ENCODE measurements around the gene TSNAXIP1. TPM values are rescaled to one million over a fixed set of nuclear protein-coding genes. Genes with fewer than 3 reads are reported as not detected.

The TSNAXIP1 gene
- total RNA-seq, 2 experiments from 2014 or later = 0.52 to 0.61 TPM

DNA sequence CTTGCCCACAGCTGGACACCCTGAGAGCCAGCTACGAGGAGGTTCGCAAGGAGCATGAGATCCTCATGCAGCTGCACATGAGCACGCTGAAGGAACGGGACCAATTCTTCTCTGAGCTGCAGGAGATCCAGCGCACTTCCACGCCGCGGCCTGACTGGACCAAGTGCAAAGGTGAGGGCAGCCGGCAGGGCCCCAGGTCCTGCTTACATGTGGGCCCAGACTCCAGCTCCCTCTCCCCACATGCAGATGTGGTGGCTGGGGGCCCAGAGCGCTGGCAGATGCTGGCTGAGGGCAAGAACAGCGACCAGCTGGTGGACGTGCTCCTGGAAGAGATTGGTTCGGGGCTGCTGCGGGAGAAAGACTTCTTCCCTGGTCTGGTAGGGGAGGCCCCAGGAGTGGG lies 19.2 kb downstream of the TSNAXIP1 start:
- Histone ChIP-seq H3K9me3 (ENCODE audit: control insufficient read depth in 1 of 2, insufficient read depth in 1 of 2, low read length in 2 of 2) (no peaks in the 10 kb centered on the region), H3K27me3 (ENCODE audit: control insufficient read depth in 1 of 2, insufficient read depth in 2 of 2, low read length in 2 of 2) (no peaks in the 10 kb centered on the region), H3K4me1 (ENCODE audit: insufficient read depth, low read length) (no peaks in the 10 kb centered on the region), H3K36me3 (ENCODE audit: insufficient read depth, low read length) (peaks cover 33% of the 10 kb centered on the region), H3K4me3 (ENCODE audit: low read length) (no peak overlapping the region), H3K27ac (ENCODE audit: low read depth in 1 of 2, low read length in 2 of 2) (no peak overlapping the region)
- Mint-ChIP-seq H3K4me3 (no peak overlapping the region), H3K9me3 (no peaks in the 10 kb centered on the region), H3K4me1 (ENCODE audit: low read depth) (no peaks in the 10 kb centered on the region), H3K27me3 (no peaks in the 10 kb centered on the region), H3K36me3 (ENCODE audit: low read depth) (peaks cover 19% of the 10 kb centered on the region), H3K27ac (no peak overlapping the region)
- intact Hi-C loops (cut with DNase I, micrococcal nuclease) = no loop called here
- no peak for DNase-seq
- POLR2A ChIA-PET = no interaction called here
- ATAC-seq (ENCODE audit: poor library complexity) = no peak
- CTCF ChIA-PET = interaction anchor here (1.3 to 3.3 kb wide), 2 partner anchors 10 to 15 kb away, joined by 3 to 13 read pairs; no protein-coding TSS in a partner anchor
- TF ChIP-seq, protein P1, sequence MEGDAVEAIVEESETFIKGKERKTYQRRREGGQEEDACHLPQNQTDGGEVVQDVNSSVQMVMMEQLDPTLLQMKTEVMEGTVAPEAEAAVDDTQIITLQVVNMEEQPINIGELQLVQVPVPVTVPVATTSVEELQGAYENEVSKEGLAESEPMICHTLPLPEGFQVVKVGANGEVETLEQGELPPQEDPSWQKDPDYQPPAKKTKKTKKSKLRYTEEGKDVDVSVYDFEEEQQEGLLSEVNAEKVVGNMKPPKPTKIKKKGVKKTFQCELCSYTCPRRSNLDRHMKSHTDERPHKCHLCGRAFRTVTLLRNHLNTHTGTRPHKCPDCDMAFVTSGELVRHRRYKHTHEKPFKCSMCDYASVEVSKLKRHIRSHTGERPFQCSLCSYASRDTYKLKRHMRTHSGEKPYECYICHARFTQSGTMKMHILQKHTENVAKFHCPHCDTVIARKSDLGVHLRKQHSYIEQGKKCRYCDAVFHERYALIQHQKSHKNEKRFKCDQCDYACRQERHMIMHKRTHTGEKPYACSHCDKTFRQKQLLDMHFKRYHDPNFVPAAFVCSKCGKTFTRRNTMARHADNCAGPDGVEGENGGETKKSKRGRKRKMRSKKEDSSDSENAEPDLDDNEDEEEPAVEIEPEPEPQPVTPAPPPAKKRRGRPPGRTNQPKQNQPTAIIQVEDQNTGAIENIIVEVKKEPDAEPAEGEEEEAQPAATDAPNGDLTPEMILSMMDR (IDR thresholded peaks at IDR 0.05) = no peak

DNA sequence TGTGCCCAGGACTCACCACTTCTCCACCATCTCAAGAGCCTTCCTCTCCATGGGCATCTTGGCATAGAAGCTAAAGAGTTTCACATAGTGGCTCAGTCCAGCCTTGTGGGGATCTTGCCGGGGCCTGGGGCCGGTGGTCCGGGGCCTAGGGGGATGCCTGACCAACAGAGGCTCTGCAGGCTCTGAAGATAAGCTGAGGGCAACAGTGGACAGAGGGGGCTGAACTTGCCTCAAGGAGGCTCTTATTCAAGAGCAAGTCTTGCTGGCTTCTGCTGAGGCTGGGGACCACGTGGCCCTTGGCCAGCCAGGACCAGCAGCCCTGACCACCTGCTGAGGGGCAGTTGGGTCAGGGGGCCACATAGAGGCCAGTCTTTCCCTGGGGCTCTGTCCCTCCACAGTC lies 22.0 kb downstream of the TSNAXIP1 start:
- H3K36me3 ChIP-seq (ENCODE audit: insufficient read depth, low read length) = peaks cover 45% of the 10 kb centered on the region
- Mint-ChIP-seq H3K36me3 (ENCODE audit: low read depth) (peaks cover 32% of the 10 kb centered on the region), H3K27ac (no peak overlapping the region), H3K9me3 (no peaks in the 10 kb centered on the region), H3K27me3 (no peaks in the 10 kb centered on the region), H3K4me3 (no peak overlapping the region), H3K4me1 (ENCODE audit: low read depth) (peaks cover 14% of the 10 kb centered on the region)
- TF ChIP-seq, protein P1 (IDR thresholded peaks at IDR 0.05) = no peak
- DNase-seq (no peak), ATAC-seq (ENCODE audit: poor library complexity) (no peak)
- intact Hi-C loops (cut with DNase I, micrococcal nuclease) = no loop called here
- H3K4me3 ChIP-seq (ENCODE audit: low read length) = no peak overlapping the region
- H3K27ac ChIP-seq (ENCODE audit: low read depth in 1 of 2, low read length in 2 of 2) = no peak overlapping the region
- ChIA-PET POLR2A (interaction anchor here (0.6 kb wide), 1 partner anchor 590 kb away, joined by 3 read pairs; no protein-coding TSS in a partner anchor), CTCF (no interaction called here)
- H3K4me1 ChIP-seq (ENCODE audit: insufficient read depth, low read length) = peaks cover 13% of the 10 kb centered on the region
- H3K9me3 ChIP-seq (ENCODE audit: control insufficient read depth in 1 of 2, insufficient read depth in 1 of 2, low read length in 2 of 2) = no peaks in the 10 kb centered on the region
- H3K27me3 ChIP-seq (ENCODE audit: control insufficient read depth in 1 of 2, insufficient read depth in 2 of 2, low read length in 2 of 2) = no peaks in the 10 kb centered on the region

DNA sequence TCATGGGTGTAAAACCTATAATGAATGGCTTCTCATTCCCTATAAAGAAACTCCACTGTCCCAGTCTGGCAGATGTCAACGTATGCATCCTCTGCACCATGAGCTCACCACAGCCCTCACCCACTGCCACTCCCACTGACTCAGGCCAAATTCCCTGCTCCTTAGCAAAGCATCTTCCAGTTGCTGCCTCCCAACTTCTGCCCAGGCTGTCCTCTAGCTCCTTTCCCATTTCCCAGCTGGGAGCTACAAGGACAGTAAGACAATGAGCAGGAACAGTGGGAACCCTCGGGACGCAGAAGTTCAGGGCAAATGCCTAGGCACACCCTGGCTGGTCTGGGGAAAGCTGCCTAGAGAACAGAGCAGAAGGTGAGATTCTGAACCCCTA lies 26.3 kb downstream of the TSNAXIP1 start:
- ATAC-seq (ENCODE audit: poor library complexity) (no peak), DNase-seq (no peak)
- H3K9me3 Mint-ChIP-seq = no peaks in the 10 kb centered on the region
- Histone ChIP-seq H3K27ac (ENCODE audit: low read depth in 1 of 2, low read length in 2 of 2) (no peak overlapping the region), H3K4me3 (ENCODE audit: low read length) (peak overlapping the region; percentile 87), H3K36me3 (ENCODE audit: insufficient read depth, low read length) (peaks cover 34% of the 10 kb centered on the region), H3K27me3 (ENCODE audit: control insufficient read depth in 1 of 2, insufficient read depth in 2 of 2, low read length in 2 of 2) (no peaks in the 10 kb centered on the region), H3K9me3 (ENCODE audit: control insufficient read depth in 1 of 2, insufficient read depth in 1 of 2, low read length in 2 of 2) (no peaks in the 10 kb centered on the region), H3K4me1 (ENCODE audit: insufficient read depth, low read length) (peaks cover 20% of the 10 kb centered on the region)
- peak overlapping the region; percentile 93 for H3K4me3 Mint-ChIP-seq
- TF ChIP-seq, protein P1 (IDR thresholded peaks at IDR 0.05) = no peak
- POLR2A ChIA-PET = interaction anchor here (0.6 to 2.4 kb wide), 11 partner anchors 11 to 271 kb away, joined by 3 to 18 read pairs (median 4); partner anchors contain the start of genes CTCF, GFOD2, NUTF2 and PSKH1
- H3K27me3 Mint-ChIP-seq = no peaks in the 10 kb centered on the region
- intact Hi-C loops (cut with DNase I, micrococcal nuclease) = loop anchor here (1.0 to 5.0 kb wide), 4 partner anchors 13 to 39 kb away; partner anchors contain the start of genes NUTF2 (in 2 of the 2), CENPT (in 1 of the 2), EDC4 (in 1 of the 2) and RANBP10 (in 1 of the 2)
- peaks cover 33% of the 10 kb centered on the region for H3K36me3 Mint-ChIP-seq (ENCODE audit: low read depth)
- H3K27ac Mint-ChIP-seq = peak overlapping the region; percentile 72
- CTCF ChIA-PET = interaction anchor here (0.6 to 2.4 kb wide), 4 partner anchors 12 to 62 kb away, joined by 3 to 44 read pairs (median 4); no protein-coding TSS in a partner anchor
- peaks cover 20% of the 10 kb centered on the region for H3K4me1 Mint-ChIP-seq (ENCODE audit: low read depth)

Data from CD4-positive, alpha-beta T cell (primary cell).